Fibroblast of pulmonary artery (primary cell): ENCODE data around the gene RPS6KA5.

Experiments
- DNase-seq: peaks from one replicate; pipeline ENCODE4 v3.0.0-alpha.2; 2010; ENCODE audit warnings: low read depth
- H3K4me3 ChIP-seq: replicated peaks from 2 replicates; pipeline ENCODE4 v1.5.1; 2011; ENCODE audit warnings: low read depth, mild to moderate bottlenecking, control low read depth, low read length, moderate library complexity
- TF ChIP-seq, protein P1 (sequence below): IDR thresholded peaks from 2 replicates; pipeline ENCODE4 v1.5.1; 2011; ENCODE audit warnings: mild to moderate bottlenecking, control low read depth, low read length, inconsistent platforms; ENCODE audit errors: missing control alignments

The RPS6KA5 gene

GRCh38 chr14:91056361-91056760 is 4.1 kb downstream of the RPS6KA5 start:
- no peak overlapping the region for H3K4me3 ChIP-seq
- TF ChIP-seq, protein P1, sequence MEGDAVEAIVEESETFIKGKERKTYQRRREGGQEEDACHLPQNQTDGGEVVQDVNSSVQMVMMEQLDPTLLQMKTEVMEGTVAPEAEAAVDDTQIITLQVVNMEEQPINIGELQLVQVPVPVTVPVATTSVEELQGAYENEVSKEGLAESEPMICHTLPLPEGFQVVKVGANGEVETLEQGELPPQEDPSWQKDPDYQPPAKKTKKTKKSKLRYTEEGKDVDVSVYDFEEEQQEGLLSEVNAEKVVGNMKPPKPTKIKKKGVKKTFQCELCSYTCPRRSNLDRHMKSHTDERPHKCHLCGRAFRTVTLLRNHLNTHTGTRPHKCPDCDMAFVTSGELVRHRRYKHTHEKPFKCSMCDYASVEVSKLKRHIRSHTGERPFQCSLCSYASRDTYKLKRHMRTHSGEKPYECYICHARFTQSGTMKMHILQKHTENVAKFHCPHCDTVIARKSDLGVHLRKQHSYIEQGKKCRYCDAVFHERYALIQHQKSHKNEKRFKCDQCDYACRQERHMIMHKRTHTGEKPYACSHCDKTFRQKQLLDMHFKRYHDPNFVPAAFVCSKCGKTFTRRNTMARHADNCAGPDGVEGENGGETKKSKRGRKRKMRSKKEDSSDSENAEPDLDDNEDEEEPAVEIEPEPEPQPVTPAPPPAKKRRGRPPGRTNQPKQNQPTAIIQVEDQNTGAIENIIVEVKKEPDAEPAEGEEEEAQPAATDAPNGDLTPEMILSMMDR = no peak
- no peak for DNase-seq

- no peak for DNase-seq
- H3K4me3 ChIP-seq = no peak overlapping the region
- TF ChIP-seq, protein P1 = no peak
These were observed 5.4 kb downstream of the RPS6KA5 start for GRCh38 chr14:91055016-91055415.

- no peak for DNase-seq
- H3K4me3 ChIP-seq = no peak overlapping the region
- TF ChIP-seq, protein P1 = no peak
These were observed 11.8 kb downstream of the RPS6KA5 start for GRCh38 chr14:91048676-91049075.

- TF ChIP-seq, protein P1 = no peak
- no peak for DNase-seq
- H3K4me3 ChIP-seq = no peak overlapping the region
These were observed 12.2 kb downstream of the RPS6KA5 start for GRCh38 chr14:91048265-91048664.

DNA sequence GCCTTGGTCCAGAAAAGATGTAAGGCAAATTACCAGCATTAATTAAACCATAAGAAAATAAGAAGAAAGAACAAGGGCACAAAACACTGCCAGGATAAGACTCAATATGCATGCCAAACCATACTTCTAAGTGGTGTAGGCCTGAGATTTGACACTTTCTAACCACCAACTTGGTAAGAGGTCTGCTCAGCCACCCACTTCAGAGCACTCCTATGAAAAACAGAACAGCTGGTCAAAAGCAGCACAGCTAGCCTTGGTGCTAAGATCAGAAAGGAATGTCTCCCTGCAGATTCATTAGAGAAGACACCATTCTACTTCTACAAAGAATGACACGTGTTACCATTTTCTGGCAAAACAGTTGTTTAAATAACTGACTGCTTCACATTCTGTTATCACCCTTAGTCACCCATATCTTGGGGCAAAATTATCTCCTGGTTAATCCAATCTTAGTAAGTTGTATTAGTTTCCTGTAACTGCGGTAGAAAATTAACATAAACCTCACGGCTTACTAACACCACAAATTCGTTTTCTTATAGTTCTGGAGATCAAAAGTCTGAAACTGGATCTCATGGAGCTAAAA is 13.2 kb downstream of the RPS6KA5 start:
- no peak overlapping the region for H3K4me3 ChIP-seq
- TF ChIP-seq, protein P1 = no peak
- DNase-seq = no peak

DNA sequence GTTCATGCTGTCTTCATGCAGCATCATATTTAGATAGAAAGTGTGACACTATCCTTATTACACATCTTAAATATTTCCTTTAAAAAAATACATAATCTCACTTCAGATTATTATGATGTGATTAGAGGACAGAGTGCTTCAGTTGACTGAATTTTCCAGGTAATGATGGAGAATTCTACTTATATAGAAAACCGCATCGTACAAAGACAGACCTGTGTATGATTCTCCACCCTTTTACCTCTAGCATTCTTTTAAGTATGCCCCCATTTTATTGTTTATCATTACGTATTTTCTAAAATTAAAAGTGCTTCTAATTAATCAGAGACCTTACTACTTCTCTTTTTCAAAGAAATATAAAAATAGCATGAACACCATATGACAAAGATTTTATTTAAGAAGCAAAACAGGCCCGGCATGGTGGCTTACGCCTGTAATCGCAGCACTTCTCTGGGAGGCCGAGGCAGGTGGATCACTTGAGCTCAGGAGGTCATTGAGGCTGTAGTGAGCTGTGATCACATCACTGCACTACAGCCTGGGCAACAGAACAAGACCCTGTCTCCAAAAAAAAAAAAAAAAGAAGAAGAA is 13.9 kb downstream of the RPS6KA5 start:
- H3K4me3 ChIP-seq = no peak overlapping the region
- DNase-seq = no peak
- TF ChIP-seq, protein P1 = no peak

DNA sequence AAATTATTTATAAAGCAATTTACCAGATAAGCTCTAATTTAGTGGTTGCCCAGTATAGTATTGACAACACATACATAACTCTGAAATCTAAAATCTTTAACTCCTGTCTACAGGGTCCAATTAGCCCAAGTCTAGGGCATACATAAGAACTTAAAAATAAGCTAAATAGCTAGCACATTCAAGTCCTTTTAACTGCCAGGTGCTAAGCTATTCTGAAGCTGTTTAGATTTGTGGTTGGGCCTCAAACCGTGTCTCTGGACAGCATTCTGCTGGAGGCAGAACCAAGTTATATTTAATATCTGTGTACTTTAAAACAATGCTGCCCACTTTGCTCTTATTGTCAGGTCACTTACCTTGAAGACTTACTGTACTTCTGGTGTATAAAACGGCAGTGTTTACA is 19.0 kb downstream of the RPS6KA5 start:
- TF ChIP-seq, protein P1 = no peak
- no peak for DNase-seq
- no peak overlapping the region for H3K4me3 ChIP-seq
